Ovary (tissue), 9 donors: ENCODE data around the gene NAB2. TPM values are rescaled to one million over a fixed set of nuclear protein-coding genes. Genes with fewer than 3 reads are reported as not detected.

ENCODE experiments used
- DNase-seq, 5 donors: peaks; one replicate each; pipeline ENCODE4 v3.0.0-alpha.2; 2019 to 2020
- H3K27ac ChIP-seq, 2 donors: fragments of 200-600 bp; one replicate each; pipeline versions ENCODE4 v1.5.1 to v1.8.0; 2019 to 2022
- H3K27me3 ChIP-seq: fragments of 200-600 bp; one replicate; pipeline ENCODE4 v1.8.0; 2022
- H3K36me3 ChIP-seq: fragments of 200-600 bp; sonication (generic); one replicate; pipeline ENCODE4 v1.5.1; 2019
- H3K4me1 ChIP-seq: one replicate; pipeline ENCODE4 v1.8.1; 2013; ENCODE audit warnings: mild to moderate bottlenecking, moderate library complexity; ENCODE audit not compliant: insufficient read depth
- H3K4me3 ChIP-seq: fragments of 200-600 bp; sonication (generic); one replicate; pipeline ENCODE4 v1.5.1; 2017
- H3K9me3 ChIP-seq, 2 donors: fragments of 200-600 bp in 1 of 2; sonication (generic) in 1 of 2; one replicate each; pipeline versions ENCODE4 v1.5.1 to v1.8.1; 2013 to 2019; ENCODE audit warnings: mild to moderate bottlenecking in 1 of 2, moderate library complexity in 1 of 2
- EP300 ChIP-seq: sonication (generic); formaldehyde crosslinking; IDR thresholded peaks from one replicate; pipeline ENCODE4 v1.6.1; 2017; ENCODE audit warnings: antibody characterized with exemption
- POLR2A ChIP-seq: fragments of 450-650 bp; IDR thresholded peaks from one replicate; pipeline ENCODE4 v1.6.1; 2017; ENCODE audit warnings: antibody characterized with exemption, mild to moderate bottlenecking, moderate library complexity
- WGBS, 3 donors: extraction: QIAGEN DNeasy Blood & Tissue Kit in 1 of 3; methylation state at CpG; one replicate each; pipeline versions ENCODE4 v1.1.5 to v1.1.7; 2013 to 2017; 5-methylcytosine and 5-hydroxymethylcytosine counted together
- intact Hi-C, 4 donors: fragments of 100-400 bp; cut with DNase I; formaldehyde crosslinking; loops; one replicate each; pipeline versions ENCODE4 v1.11.0 to v1.15.1; 2022 to 2023
- polyA plus RNA-seq, 2 donors: library from polyadenylated mRNA; stranded (reverse); fragments of 200-250 nt in 1 of 2; fragments of 350-450 nt in 1 of 2; fragmentation: Illumina TruSeq in 1 of 2; extraction: RNeasy Lipid Tissue Mini Kit (QIAGEN cat#74804) in 1 of 2; gene quantifications; one replicate each; pipeline ENCODE4 v1.2.3, GENCODE V29; 2013 to 2014
- total RNA-seq, 7 donors: library from RNA; depleted of rRNA in 2 of 7; stranded (reverse); fragments of >200 nt in 2 of 7; fragmentation: NEBNext Ultra II Directional in 3 of 7; extraction: Animal tissue kit (Norgen Biotek cat#: 25700) in 3 of 7; gene quantifications; one replicate each; pipeline versions ENCODE4 v1.1.0 to v1.2.4, GENCODE V29; 2016 to 2023
- TF ChIP-seq, protein P1 (sequence below), 3 donors: fragments of 450-650 bp in 2 of 3; fragments of 200-600 bp in 1 of 3; IDR thresholded peaks; one replicate each; pipeline versions ENCODE4 v1.5.1 to v1.8.0; 2016 to 2022; ENCODE audit warnings: antibody characterized with exemption in 3 of 3, mild to moderate bottlenecking in 1 of 3
- donor health status: DM: no; HTN: no; CAD: no; lungs with moderate emphysema.
- donor health status: DM: no; HTN: no; CAD: no.
- donor health status: Bipolar disorder and iron deficiency.
- donor health status: DM: yes; HTN: yes; CAD: no.
- donor health status: DM: no; HTN: no; CAD: no.
- donor health status: DM: yes; HTN: yes; CAD: no.

The NAB2 gene
- total and polyA plus RNA-seq, 9 donors, result 27.5 to 103 (median 47.4) TPM

- Histone ChIP-seq H3K4me1 (no peaks in the 10 kb centered on the region), H3K27ac (no peak overlapping the region), H3K27me3 (no peaks in the 10 kb centered on the region), H3K4me3 (no peak overlapping the region), H3K36me3 (no peaks in the 10 kb centered on the region), H3K9me3 (no peaks in the 10 kb centered on the region)
- intact Hi-C loops, result no loop called here
- DNase-seq, result peak in 2 of 5 donors; percentile 18 to 19
- no peak for TF ChIP-seq EP300
- TF ChIP-seq, protein P1, sequence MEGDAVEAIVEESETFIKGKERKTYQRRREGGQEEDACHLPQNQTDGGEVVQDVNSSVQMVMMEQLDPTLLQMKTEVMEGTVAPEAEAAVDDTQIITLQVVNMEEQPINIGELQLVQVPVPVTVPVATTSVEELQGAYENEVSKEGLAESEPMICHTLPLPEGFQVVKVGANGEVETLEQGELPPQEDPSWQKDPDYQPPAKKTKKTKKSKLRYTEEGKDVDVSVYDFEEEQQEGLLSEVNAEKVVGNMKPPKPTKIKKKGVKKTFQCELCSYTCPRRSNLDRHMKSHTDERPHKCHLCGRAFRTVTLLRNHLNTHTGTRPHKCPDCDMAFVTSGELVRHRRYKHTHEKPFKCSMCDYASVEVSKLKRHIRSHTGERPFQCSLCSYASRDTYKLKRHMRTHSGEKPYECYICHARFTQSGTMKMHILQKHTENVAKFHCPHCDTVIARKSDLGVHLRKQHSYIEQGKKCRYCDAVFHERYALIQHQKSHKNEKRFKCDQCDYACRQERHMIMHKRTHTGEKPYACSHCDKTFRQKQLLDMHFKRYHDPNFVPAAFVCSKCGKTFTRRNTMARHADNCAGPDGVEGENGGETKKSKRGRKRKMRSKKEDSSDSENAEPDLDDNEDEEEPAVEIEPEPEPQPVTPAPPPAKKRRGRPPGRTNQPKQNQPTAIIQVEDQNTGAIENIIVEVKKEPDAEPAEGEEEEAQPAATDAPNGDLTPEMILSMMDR (IDR thresholded peaks at IDR 0.05), result no peak
- no peak for TF ChIP-seq POLR2A
- WGBS, 3 donors, result 58 to 65% (median 59%) methylated on average over 15 of the region's 15 CpGs
These were observed 13.2 kb downstream of the NAB2 start for GRCh38 chr12:57101892-57102695.

DNA sequence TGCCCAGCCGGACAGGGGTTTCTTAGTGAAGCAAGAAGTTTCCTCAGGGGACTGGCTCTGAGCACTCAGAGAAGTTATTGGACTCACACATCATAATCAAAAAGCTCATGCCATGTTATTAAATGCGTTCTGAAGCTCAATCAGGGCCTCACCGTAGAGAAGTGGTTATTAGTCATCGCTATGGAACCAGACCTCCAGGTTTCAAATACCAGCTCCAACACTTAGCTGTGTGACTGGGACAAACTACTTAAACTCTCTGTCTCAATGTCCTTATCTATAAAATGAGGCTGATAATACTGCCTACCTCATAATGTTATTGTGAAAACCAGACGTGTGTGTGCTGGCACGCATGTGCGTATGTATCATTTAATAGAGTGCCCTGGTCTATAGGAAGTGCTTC lies 14.9 kb downstream of the NAB2 start:
- no peak for DNase-seq
- Histone ChIP-seq H3K9me3 (no peaks in the 10 kb centered on the region), H3K27me3 (no peaks in the 10 kb centered on the region), H3K4me3 (no peak overlapping the region), H3K4me1 (no peaks in the 10 kb centered on the region), H3K27ac (no peak overlapping the region), H3K36me3 (no peaks in the 10 kb centered on the region)
- intact Hi-C loops, result no loop called here
- TF ChIP-seq POLR2A (no peak), EP300 (no peak)
- TF ChIP-seq, protein P1 (IDR thresholded peaks at IDR 0.05), result no peak
- WGBS, 3 donors, result 83 to 91% (median 86%) methylated on average over 7 of the region's 7 CpGs

DNA sequence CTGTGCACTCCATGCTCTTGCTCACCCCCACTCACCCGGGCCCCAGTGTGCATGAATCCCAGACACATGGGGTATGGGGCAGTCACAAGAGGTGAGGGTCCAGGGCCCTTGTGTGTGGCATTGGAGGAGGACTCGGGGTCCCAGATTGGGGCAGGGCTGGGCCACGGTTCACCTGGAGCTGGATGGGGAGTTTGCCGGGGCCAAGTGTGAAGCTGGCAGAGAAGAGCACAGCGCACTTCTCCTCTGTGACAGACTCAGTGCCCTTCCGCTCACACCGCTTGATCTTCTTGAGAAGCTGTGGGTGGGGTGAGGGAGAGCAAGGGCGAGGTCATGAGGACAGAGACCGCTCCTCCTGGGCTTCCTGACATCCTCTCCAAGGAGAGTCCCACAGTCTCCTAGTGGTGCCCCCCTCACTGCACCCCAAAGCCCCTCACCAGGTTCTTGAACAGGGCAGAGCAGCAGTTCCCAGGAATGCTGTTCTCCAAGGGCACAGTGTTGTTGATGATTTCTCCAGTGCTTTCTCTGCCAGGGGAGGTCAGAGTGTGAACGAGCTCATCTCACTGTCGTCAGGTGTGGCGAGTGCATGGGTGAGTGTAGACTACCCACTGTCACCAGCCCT lies 15.5 kb downstream of the NAB2 start:
- no peaks in the 10 kb centered on the region for H3K9me3 ChIP-seq
- intact Hi-C loops, result no loop called here
- TF ChIP-seq POLR2A (no peak), EP300 (no peak)
- TF ChIP-seq, protein P1 (IDR thresholded peaks at IDR 0.05), result no peak
- no peaks in the 10 kb centered on the region for H3K36me3 ChIP-seq
- no peak overlapping the region for H3K27ac ChIP-seq
- peak in 2 of 5 donors; percentile 20 to 28 for DNase-seq
- no peaks in the 10 kb centered on the region for H3K27me3 ChIP-seq
- H3K4me1 ChIP-seq, result peaks cover 2% of the 10 kb centered on the region
- no peak overlapping the region for H3K4me3 ChIP-seq
- WGBS, 3 donors, result 89 to 93% (median 89%) methylated on average over 12 of the region's 12 CpGs

DNA sequence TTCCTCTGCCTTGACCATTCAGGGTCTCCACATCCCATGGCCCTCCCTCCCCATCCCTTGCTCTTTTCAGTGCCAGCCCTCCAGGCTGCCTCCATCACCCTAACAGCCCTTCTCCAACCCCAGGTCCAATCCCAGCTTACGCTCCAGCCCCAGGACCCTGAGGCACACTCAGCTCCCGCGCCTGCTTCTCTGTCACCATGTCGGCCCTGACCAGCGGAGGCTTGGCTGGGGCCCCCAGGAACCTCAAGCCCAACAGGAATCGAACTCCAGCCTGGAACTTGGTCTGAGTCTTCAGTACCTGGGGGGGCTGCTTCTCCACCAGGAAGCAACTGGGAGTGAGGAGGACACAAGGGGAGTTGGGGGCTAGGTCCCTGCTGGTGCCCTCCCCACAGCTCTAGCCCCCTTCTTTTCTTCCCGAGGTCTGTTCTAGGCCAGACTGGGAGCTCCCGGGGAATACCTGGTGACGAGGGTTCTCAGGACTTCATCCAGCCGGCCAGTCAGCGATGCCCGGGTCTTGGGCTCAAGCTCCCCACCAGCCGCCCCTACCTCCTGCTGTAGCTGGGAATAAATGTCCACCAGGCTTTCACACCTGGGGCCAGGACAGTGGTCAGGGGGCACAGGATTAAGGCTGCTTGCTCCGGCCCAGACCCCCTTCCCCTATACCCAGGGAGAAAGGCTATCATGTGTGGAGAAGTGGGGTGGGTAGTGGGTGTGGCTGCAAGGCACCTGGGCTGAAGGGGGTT lies 16.3 kb downstream of the NAB2 start:
- Histone ChIP-seq H3K36me3 (no peaks in the 10 kb centered on the region), H3K27me3 (no peaks in the 10 kb centered on the region), H3K4me3 (no peak overlapping the region), H3K4me1 (peaks cover 2% of the 10 kb centered on the region), H3K27ac (no peak overlapping the region), H3K9me3 (no peaks in the 10 kb centered on the region)
- DNase-seq, result peak in 2 of 5 donors; percentile 17 to 18
- 92 to 95% (median 93%) methylated on average over 14 of the region's 14 CpGs for WGBS, 3 donors
- intact Hi-C loops, result no loop called here
- no peak for TF ChIP-seq EP300
- TF ChIP-seq, protein P1 (IDR thresholded peaks at IDR 0.05), result no peak
- TF ChIP-seq POLR2A, result no peak
